Measurements from ENCODE around the gene THSD4.

Gene THSD4

DNA sequence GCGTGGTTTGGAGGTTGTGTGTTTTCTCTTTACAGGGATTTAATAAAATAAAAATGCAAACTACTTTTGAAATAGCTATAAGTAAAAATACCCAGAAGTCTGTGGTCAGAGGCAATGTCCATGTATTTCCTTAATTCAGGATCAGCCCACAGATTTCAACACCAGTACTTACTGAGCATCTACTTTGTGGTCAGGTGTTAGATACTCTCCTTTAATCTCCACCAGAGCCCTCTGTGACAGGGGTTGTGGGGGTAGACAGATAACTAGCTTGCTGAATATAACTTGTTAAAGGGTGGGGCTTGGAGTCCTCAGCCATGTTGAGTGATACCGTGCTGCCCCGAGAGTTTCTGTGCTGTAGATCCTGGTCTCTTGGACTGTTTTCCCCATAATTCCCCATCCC is 451.0 kb downstream of the THSD4 start:
- DNase-seq, result no peak

DNA sequence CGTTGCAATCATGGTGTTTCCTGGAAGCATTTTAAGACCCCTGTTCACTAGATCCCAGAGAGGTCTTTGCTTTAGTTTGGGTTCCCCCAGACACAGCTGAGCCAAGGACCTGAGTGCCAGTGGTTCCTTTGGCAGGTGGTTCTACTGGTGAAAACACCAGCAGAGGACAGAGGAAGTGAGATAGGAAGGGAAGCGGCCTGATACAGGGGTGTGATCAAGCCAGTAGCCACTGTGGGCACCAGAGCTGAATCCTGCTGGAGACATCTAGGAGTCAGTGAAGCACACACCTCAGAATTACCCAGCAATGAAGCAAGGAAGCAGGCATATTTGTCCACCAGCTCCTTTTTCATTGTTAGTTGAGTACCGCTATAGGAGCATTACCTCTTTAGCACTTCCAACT is 451.9 kb downstream of the THSD4 start:
- no peak for DNase-seq

DNA sequence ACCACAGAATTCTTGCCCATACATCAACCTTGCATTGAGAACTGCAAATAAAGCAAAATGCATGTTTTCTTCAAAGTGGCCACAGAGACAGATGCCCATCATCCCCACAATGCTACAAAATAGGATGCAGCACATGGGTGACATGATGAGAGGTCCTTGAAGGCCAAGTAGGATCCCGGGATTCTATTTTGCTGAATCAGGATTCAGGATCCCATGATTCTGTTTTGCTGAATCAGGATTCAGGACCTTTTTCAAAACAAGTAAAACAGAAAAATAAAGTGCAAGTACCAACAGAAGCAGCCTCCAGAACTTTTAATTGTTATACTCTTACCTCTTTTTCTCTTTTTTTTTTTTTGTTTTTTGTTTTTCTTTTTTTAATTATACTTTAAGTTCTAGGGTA is 453.0 kb downstream of the THSD4 start:
- no peak for DNase-seq

DNA sequence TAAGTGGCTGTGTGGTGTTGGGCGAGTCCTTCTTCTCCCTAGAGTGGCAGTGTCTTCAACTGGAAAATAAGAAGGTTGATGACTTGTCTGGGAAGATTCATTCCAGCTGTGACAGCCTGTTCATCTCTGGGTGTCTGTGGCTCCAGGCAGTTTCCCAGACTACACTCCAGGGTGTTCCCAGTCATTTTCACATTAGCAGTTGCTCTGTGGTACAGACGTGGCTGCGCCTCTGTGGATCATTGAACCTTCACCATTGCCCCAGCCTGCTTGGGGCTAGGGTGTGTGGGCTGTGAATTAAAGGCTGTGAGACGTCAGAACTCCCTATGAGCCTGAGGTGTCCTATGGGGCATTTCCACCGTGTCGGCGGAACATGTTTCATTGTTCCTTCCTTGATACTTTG is 455.5 kb downstream of the THSD4 start:
- DNase-seq, result no peak

DNA sequence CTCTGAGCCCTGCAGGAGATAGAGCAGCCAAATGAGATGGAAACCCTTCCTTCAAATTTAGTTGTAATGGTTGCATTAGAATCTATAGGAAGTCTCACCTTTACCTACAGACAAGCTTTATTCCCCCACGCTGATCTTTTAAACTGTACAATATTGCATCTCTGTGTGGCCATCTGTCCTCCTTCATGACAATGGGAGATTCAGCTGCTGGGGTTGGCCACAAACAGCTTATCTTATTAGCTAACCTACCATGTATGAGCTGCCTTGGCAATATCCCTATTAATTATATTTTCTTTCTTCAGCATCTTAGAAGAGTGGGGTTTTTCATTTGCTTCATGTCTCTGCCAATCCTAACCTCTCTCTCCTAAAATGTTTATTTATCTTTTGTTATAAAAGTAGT is 456.4 kb downstream of the THSD4 start:
- DNase-seq, result no peak

DNA sequence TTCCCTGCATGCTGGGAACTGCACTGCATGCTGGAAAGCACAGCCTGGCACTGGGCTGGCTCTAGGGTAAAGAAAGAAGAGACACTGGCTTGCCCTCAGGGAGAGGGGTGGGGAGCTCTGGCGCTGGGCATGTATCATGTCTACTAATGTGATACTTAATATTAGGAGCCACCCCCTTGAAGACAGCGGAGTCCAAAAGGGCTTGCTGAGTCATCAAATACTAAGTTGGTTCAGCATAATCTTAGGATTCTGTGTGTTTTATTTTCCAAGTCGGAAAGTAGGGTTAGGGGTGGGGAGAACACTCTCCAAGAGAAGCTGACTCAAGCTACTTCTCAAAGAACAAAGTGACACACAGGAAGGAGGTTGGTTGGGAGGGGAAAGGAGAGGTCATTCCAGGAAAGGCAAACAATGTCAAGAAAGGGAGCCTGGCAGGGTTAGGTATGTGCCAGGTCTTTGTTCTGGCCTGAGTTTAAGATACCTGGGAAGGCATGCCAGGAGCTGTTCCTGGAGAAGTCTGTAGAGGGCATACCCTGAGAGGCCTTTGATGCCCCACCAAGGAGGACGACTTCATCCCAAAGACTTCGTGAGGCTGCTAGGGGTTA is 457.3 kb downstream of the THSD4 start:
- no peak for DNase-seq

DNA sequence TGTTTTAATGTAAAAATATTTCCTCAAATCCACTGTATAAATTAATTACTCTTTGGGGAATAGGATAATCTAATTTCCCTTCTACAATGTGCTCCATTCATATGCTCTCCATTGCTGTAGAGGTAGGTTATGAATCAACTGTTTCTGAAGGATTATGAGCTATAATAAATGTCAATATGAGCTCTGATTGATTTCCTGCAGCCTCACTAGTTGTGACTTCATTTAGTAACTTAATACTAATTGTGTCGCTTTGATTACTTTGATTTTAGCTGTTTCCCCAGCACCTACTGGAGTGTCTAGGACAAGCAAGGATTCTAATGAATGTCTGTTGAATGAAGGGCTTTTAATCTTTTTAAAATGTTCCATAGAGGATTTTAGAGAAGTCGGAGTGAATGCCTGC is 458.3 kb downstream of the THSD4 start:
- DNase-seq, result no peak

DNA sequence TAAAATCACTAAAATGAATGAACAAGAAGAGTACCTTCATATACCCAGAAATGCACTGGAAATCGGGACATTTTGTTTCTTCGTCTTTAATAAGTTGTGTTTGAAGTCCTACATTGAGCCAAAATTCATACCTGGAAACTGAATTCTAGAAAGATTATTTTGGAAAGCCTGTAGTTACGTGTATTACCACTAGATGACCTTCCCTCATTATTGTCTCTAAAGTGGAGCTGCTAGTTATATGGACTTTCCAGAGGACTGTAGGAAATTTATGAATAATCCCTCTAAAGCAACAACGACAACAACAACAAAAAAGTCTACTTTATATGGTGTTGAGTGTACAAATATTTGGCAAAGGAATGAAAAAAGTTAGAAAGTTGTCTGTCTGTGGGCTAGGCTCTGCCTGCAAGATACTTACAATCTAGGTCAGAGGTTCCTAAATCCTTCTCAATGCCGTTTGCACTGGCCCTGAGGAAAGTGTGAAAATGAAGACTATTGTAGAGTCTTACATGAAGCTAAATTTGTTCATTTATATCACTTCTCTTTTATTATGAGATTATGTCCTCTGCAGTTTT is 460.3 kb downstream of the THSD4 start:
- DNase-seq, result no peak

DNA sequence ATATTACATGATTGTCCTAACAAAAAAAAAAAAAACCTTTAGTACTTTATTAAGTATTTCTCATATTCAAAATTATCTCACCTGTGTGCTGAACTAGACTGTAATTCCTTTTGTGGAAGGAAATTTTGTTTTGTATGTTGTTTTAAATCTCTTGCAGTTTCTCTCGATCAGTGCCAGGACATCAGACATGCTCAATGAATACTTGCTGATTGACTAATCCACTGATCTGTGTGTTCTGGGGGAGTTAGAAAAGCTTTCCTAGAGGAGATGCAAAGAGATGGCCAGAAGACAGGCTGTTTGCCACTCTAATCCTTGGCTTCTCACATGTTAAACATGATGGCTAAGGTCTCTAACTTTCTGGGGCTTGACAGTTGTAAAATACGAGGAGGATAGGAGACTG is 461.8 kb downstream of the THSD4 start:
- DNase-seq, result no peak

DNA sequence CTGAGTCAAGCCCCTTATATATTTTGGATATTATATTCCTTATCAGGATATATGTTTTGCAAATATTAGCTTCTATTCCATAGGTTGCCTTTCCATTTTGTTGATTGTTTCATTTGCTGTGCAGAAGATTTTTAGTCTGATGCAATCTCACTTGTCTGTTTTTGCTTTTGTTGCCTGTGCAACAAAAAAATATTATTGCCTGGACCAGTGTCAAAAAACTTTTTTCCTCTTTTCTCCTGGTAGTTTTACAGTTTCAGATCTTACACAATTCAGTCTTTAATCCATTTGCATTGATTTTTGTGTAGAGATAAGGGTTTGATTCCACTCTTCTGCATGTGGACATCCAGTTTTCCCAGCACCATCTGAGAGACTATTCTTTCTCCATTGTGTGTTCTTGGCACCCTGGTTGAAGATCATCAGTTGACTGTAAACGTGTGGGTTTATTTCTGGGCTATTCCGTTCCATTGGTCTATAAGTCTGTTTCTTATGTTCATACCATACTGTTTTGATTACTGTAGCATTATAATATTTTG is 466.2 kb downstream of the THSD4 start:
- no peak for DNase-seq

DNA sequence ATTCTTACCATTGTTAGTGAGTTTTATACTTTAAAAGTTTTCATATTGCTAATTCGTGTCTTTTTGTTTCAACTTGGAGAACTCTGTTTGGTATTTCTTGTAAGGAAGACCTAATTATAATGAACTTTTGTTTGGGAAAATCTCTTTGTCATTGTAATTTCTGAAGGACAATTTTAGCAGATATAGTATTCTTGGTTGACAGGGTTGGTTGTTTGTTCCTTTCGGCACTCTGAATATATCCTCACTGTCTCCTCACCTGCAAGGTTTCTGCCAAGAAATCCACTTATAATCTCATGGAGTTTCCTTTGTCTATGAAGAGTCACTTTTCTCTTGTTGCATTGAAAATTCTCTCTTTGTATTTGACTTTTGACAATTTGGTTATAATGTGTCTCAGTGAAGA is 469.9 kb downstream of the THSD4 start:
- no peak for DNase-seq

DNA sequence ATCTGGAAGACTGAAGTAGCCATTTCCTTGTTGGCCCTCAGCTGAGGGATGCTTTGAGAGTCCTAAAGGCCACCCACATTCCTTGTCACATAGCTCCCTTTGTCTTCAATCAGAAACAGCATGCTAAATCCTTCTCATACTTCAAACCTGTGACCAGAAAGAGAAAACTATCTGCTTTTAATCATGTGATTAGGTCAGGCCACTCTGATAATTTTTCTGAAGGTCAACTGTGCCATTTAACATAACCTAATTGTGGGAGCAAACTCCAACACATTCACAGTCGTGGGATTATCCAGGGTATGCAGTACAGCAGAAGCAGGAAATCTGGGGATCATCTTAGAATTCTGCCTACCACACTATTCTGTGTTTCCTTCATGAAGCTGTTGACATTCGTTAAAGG is 471.2 kb downstream of the THSD4 start:
- no peak for DNase-seq

DNA sequence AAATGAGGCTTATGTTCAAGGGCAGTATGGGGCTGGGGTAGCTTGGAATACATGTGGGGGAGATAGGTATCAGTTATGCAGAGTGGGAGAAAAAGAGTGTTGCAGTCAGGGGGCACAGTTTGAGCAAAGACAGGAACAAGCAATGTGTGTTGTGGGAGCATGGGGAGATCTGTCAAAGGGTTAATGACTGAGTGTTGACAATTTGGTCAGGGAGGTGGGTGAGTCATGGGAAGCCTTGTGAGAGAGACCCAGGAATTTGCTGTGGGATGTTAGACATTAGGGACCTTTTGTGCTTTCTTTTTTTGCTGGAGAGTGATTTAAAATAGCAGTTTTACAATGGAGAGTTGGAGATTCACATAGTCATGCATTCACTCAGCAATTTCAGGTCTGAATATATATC is 473.5 kb downstream of the THSD4 start:
- no peak for DNase-seq

DNA sequence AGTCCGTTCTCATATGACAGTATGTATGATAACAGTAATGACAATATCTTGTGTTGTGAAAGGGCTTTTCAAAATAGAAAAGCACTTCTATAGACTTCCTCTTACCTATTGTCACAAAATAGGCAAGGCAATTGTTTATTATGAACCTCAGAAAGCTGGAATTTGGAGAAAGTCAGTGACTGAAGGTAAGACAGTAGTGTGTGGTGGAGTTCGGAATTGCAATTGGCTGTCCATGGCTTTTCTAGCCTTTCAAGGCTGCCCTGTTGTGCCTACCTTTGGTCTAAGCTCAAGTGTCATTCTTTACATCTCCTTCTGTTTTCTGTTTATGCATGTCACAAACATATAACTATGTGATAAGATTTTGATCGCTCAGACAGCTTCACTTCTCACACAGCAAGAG is 475.8 kb downstream of the THSD4 start:
- DNase-seq, result no peak

DNA sequence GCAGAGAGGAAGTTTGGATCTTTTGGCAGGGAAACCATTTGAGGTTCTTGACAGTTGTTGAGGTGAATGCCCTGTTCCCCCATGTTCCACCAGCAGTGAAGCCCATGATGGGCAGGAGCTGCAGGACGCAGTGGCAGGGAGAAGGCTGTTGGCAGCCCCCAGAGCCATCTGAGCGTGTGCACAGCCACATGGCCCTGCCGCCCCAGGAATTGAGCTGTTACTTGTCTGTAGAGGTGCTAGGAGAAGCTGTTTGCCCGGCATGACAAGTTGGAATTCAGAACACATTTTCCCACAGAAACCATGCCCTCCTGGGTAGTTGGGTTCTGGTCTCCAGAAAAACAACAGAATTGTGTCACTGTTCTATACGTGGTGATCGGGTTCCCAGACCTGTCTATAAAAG is 476.9 kb downstream of the THSD4 start:
- no peak for DNase-seq

DNA sequence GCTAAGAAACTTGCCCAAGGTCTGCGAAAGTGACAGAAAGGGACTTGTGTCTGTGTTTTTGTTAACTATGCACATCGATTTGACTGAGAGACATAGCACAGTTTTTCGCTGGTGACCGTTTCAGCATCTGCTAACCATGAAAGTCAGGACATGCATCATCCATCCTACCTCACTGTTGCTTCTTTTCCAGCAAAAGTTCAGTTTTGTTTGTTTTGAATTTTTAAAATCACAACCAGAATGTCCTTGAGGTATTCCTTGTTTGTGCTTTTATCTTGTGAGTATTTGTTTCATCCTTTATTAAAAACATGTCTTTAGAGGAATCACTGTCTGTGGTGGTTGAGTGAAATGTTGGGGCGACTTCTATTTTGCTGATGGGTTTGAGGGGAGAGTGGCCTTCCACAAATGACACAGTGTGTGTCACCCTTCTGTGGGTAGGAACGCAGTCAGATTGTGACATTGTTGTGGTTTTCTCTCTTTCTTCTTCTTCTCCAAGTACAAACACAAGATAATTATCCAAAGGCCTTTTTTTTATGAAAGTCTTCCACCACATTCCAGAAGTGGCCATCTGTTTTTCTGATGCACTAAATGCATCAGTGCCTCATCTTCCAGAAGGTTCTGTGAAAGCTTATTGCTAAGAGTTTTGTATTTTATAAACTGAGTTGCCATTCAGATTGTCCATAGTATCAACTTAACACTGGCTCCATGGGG is 480.7 kb downstream of the THSD4 start:
- no peak for DNase-seq

DNA sequence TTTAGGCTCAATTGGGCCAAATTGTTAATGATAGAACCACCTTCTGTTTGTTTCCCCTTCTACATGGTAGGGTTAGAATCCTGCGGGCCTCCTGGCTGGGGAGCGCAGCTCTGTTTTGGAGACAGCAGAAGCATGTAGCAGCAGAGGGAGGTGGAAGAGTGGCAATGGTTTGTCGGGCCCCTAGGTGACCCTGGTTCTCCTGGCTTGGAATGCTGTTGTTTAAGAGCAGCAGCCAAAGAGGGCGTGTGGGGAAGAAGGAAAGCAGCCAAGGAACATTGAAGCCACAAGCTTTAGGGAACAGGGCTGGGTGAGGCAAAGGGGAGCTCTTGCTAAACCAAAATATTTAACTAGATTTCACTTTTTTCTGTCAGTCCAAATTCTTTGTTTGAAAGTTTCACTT is 481.4 kb downstream of the THSD4 start:
- no peak for DNase-seq

DNA sequence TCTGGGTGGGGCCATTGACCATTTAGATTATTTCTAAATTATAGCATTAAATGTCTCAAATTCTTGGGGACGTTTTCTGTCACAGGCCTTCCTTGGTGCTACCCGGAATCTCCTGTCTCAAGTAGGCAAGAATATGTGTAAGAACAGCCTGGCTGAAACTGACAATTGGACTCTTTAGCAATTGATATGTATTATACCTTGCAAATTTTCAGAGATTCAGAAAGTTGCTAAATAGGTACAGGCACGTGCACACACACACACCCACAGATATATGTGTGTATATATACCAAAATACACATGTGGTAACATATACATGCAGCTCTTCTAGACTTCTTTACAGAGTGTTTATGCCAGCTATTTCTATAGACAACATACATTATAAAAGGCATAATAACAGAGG is 481.9 kb downstream of the THSD4 start:
- DNase-seq, result no peak

DNA sequence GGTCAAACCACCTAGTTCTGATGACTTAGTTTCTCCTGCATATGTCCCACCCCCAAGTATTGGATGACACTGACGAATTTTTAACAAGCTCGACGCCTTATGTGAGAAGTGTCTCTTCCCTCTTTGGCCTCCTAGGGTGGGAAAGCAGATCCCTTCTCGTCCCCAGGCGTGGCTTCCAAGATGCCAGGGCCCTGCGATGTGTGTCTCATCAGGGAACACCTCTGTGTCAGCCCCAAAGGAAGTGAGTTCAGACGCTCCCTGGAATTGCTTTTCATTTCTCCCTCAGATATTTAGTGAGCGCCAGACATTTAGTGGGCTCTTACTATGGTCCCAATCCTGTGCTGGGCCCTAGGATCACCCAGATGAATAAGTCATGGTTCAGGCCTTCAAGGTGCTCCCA is 482.4 kb downstream of the THSD4 start:
- DNase-seq, result no peak

DNA sequence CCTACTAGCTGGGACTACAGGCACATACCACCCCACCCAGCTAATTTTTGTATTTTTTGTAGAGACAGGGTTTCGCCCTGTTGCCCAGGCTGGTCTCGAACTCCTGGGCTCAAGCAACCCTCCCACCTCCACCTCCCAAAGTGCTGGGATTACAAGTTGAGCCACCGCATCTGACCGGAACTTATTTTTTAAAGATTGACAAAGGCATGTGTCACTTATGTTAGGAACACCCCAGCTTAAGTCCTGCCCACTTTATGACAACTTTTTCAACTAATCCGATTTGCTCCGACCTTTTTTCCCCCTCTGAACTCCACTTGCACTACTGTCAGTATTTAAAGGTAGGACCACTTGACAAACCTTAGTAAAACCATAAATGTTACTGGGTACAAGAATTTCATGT is 483.5 kb downstream of the THSD4 start:
- no peak for DNase-seq

DNA sequence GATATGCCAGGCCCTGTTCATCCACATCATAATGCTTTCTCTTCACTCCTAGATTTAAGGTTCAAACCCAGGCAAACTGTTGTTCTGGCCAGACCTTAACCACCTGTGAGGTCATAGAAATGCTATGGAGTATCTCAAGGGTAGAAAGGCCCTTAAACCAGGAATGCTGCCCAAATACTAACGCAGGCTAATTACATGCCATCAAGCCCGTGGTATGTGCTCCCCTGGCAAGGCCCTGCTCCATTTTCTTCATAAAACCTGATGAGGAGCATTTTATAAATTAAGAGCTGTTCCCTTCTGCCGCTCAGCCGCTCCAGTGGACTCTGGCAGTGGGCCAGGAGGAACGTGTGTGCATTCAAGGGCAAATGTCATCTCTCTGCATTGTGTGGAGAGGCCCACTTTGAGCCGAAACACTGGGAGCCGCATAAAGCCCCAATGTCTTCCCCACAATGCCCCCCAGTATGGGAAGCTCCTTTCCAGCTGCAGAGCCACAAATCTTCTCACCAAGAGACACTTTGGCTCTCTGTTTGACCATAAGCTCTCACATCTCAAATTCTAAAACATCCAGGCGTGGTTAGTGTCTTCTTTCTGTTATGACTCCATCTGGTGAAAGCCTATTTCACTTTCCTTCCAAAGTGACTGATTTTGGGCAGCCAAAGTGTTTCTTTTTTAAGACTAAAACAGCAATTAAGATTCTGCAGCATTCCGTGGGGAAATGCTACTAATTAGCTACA is 484.3 kb downstream of the THSD4 start:
- no peak for DNase-seq

DNA sequence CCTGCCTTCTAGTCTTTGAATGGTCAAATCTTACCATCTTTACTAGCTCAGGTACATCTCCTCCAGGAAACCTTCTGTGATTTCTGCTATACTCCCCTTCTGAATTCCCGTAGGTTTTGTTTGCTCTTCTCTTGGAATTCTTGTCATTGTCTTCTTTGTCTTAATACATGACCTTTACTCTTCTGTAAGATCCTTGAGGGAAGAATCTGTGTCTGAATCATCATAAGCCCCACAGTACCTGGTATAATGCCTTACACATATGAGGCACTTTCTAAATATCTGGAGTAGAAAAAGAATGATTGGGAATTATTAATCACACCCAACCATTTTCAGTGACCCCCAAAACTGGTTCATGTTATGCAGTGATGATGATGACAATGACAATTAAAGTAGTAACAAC is 485.0 kb downstream of the THSD4 start:
- DNase-seq, result no peak

DNA sequence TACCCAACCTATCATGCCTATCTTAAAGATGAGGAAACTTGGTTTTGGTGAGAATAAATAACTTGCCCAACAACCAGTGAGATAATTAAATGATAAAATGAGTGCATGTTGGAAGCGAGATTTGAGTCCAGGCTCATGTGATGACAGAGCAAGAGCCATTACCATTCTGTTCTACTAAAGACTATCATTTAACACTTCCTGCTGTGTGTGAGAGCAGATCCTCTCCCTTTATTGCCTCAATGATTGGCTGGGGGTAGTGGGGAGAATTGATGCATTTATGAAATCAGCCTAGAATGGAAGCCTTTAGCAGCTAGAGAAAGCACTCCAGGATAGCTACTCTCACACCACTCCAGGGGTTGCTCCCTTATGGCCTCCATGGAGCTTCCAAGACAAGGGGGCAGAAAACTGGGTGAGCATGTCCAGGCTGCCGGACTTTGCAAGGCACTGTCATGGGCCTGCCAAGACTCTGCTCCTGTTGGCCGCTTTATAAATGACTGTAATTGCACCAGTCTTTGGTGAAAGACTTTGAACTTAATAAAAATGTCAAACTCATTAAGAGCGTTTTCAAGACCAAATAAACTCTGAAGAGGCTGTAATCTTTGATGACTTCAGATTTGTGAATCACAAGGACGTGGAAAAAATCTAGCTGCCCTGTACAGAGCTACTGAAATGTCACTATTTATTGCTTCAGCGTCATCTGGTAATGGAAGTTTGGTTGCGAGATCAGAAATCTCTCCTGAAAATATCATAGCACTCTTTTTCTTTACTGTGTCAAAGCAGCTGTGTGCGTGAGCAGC is 486.0 kb downstream of the THSD4 start:
- DNase-seq, result no peak
